ENCODE results near the gene PANX2. TPM values are rescaled to one million over a fixed set of nuclear protein-coding genes. Genes with fewer than 3 reads are reported as not detected.

The PANX2 gene
- total RNA-seq, 4 donors from 2014 or later: 1.4 to 4.3 (median 1.8) TPM

- H3K4me3 ChIP-seq (ENCODE audit: low read depth, poor library complexity, severe bottlenecking): no peak overlapping the region
- no peak for DNase-seq (ENCODE audit: low spot score in 2 of 2)
- intact Hi-C loops (cut with DNase I; ENCODE audit: low total_unique reads): no loop called here
- TF ChIP-seq POLR2A (IDR thresholded peaks at IDR 0.05) (no peak), CTCF (IDR thresholded peaks at IDR 0.05) (no peak)
- WGBS, 2 donors: 88 to 92% methylated on average over 5 to 9 of the region's 9 CpGs
Observed at GRCh38 chr22:50228366-50228765, 57.8 kb downstream of the PANX2 start.

- WGBS, 2 donors: 95 to 96% methylated on average over 16 of the region's 16 CpGs
- TF ChIP-seq POLR2A (IDR thresholded peaks at IDR 0.05) (no peak), CTCF (IDR thresholded peaks at IDR 0.05) (no peak)
- H3K4me3 ChIP-seq (ENCODE audit: low read depth, poor library complexity, severe bottlenecking): no peak overlapping the region
- intact Hi-C loops (cut with DNase I; ENCODE audit: low total_unique reads): no loop called here
- no peak for DNase-seq (ENCODE audit: low spot score in 2 of 2)
Observed at GRCh38 chr22:50229370-50229769, 58.8 kb downstream of the PANX2 start.

Other genes with a start within 250 kb of the PANX2 start
- 100 to 1,000 TPM; 149 to 181 (median 163) TPM for gene PIM3, start 210.0 kb upstream of the PANX2 start, total RNA-seq
- gene IL17REL, start 158.0 kb upstream of the PANX2 start, total RNA-seq: not detected
- not detected for gene TTLL8, start 112.4 kb upstream of the PANX2 start, total RNA-seq
- gene MLC1, start 85.3 kb upstream of the PANX2 start, total RNA-seq: 1 to 10 TPM in 2 of 4 donors, under 1 TPM in 2; 0.15 to 2.1 (median 1.0) TPM
- gene MOV10L1, start 80.7 kb upstream of the PANX2 start, total RNA-seq: 1 to 10 TPM in 2 of 4 donors, under 1 TPM in 1, not detected in 1; 0.13 to 1.7 (median 1.6) TPM
- 10 to 100 TPM; 31.5 to 62.7 (median 46.4) TPM for gene TRABD, start 15.2 kb downstream of the PANX2 start, total RNA-seq
- gene SELENOO, start 30.3 kb downstream of the PANX2 start, total RNA-seq: 10 to 100 TPM; 33.3 to 52.3 (median 43.1) TPM
- 10 to 100 TPM; 37.1 to 67.0 (median 52.5) TPM for gene TUBGCP6, start 74.3 kb downstream of the PANX2 start, total RNA-seq
- gene HDAC10, start 80.5 kb downstream of the PANX2 start, total RNA-seq: 10 to 100 TPM; 36.4 to 60.7 (median 45.7) TPM
- 1 to 10 TPM in 3 of 4 donors, under 1 TPM in 1; 0.99 to 3.5 (median 1.8) TPM for gene MAPK12, start 91.0 kb downstream of the PANX2 start, total RNA-seq
- 1 to 10 TPM in 3 of 4 donors, under 1 TPM in 1; 0.65 to 8.1 (median 2.9) TPM for gene MAPK11, start 99.6 kb downstream of the PANX2 start, total RNA-seq
- 100 to 1,000 TPM; 105 to 199 (median 155) TPM for gene PLXNB2, start 136.9 kb downstream of the PANX2 start, total RNA-seq
- 1 to 10 TPM in 3 of 4 donors, under 1 TPM in 1; 0.97 to 8.8 (median 6.5) TPM for gene DENND6B, start 156.3 kb downstream of the PANX2 start, total RNA-seq
- gene PPP6R2, start 172.6 kb downstream of the PANX2 start, total RNA-seq: 10 to 100 TPM; 32.0 to 56.3 (median 50.9) TPM